HS-27A (cell line): ENCODE data around the gene MYRF.
A peak's percentile ranks its signal among the peaks of the same experiment; 100 is the strongest.

ENCODE experiments used
- DNase-seq: peaks from one replicate; pipeline ENCODE4 v3.0.0-alpha.2; 2012; ENCODE audit warnings: low read depth, missing footprints

The MYRF gene

GRCh38 chr11:61776561-61777075 lies 24.2 kb downstream of the MYRF start:
- no peak for DNase-seq

GRCh38 chr11:61777234-61778090 lies 25.0 kb downstream of the MYRF start:
- DNase-seq, result no peak

DNA sequence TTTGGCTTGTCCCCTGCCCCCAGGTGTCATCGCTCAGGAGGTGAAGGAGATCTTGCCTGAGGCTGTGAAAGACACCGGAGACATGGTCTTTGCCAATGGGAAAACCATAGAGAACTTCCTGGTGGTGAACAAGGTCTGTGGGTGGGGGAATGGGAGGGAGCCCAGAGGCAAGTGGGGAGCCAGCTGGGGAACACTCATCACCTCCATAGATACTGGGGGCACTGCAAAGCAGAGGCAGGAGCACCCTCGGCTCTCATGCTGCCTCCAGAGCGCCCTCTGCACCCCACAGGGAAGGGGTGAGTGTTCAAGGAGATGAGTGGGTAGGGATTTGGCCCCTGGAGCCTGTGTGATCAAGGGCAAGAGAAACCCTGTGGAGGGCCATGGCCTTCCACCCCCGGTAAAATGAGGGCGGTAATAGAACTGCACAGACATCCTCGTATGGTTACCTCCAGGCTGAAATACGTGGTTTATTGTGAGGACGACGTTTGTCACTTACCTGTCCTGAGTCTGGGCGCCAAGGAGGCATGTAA lies 26.0 kb downstream of the MYRF start:
- no peak for DNase-seq

GRCh38 chr11:61778920-61779650 lies 26.6 kb downstream of the MYRF start:
- DNase-seq, result no peak

DNA sequence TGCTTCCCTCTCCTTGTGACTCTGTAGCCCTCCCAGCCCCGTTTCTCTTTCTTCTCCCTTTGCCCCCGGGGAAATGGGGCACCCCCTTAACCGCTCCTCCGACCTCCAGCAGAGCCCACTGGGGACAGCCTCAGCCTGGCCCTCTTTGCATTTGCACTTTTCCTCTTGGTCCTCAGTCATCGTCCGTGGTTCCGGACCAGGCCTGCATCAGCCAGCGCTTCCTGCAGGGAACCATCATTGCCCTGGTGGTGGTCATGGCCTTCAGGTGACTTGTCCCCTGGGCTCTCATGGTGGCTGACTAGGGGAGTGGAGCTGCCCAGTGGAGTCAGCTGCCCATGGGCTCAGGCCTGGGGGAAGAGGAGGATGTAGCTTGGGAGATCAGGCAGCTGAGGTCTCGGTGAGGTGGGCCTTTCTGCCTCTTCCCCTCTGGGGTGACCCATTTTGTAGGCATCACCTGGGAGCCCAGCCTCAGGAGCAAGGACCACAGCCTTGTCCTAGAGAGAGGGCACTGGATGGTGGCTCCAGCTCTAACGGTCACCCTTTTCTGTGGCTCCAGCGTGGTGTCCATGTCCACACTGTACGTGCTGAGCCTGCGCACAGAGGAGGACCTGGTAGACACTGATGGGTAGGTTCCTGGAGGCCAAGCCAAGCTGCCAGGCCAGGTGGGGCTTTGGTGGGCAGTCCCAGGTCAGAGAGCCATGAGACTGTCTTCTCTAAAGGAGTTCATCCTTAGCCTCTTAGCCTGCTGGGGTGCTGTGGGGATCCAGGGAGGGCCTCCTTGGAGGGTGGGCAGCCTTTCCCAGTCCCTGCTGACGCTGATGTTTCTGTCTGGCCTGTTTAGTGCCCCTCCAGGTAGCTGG lies 27.5 kb downstream of the MYRF start:
- no peak for DNase-seq

DNA sequence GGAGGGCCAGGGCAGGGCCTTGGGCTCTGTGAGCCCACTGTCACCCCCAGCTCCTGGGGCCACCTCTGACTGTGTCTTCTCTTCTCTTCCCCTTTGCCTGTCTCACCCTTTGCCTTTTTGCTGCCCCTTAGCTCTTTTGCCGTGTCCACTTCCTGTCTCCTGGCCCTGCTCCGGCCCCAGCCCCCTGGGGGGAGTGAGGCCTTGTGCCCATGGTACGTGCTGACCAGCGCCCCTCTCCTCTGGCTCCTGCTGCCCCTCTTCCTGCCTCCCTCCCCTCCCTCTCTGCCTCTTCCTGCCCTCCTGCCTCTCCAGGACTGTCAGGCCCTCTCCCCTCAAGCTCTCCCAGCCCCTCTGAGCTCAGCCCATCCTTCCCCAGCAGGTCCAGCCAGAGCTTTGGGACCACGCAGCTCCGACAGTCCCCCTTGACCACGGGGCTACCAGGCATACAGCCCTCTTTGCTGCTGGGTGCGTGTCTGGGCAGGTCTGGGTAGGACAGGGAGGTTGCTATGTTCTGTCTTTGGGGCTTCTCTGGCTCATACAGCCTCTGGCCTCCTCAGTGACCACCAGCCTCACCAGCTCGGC lies 28.2 kb downstream of the MYRF start:
- DNase-seq, result no peak

GRCh38 chr11:61781585-61781984 lies 29.1 kb downstream of the MYRF start:
- no peak for DNase-seq

- no peak for DNase-seq
Measured at GRCh38 chr11:61782299-61782698, 29.9 kb downstream of the MYRF start.

DNA sequence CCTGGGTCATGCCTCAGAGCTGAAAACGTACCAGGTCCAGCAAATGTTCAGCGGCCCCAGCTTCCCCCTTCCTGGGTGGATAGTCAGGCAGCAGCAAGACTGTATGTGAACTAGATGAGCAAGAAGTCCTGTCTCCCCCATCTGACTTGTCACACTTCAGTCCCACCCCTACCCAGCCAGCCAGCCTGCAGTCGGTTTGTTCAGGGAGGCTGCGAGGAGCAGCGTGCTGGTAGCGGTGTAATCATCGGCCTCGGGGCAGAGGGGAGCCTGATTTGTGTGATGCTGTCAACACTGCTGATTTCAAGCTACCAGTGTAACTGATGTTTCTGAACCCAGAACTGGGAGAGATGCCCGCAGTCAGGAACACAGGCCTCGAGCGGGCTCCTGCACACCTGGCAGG lies 30.4 kb downstream of the MYRF start:
- DNase-seq, result no peak

GRCh38 chr11:61783717-61784505 lies 31.5 kb downstream of the MYRF start:
- no peak for DNase-seq

DNA sequence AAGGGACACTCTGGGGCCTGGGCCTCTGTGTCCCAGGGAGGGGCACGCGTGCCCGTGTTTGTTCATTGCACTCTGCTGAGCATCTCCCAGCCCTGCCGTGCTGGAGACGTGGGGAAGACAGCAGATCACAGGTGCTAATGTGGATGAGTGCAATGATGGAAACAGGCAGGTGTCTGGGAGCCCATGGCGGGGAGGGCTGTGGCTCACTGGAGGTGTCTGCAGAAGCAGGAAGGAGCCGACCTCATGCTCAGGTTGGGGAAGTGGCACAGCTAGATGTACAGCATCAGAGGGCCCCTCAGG lies 32.0 kb downstream of the MYRF start:
- no peak for DNase-seq

DNA sequence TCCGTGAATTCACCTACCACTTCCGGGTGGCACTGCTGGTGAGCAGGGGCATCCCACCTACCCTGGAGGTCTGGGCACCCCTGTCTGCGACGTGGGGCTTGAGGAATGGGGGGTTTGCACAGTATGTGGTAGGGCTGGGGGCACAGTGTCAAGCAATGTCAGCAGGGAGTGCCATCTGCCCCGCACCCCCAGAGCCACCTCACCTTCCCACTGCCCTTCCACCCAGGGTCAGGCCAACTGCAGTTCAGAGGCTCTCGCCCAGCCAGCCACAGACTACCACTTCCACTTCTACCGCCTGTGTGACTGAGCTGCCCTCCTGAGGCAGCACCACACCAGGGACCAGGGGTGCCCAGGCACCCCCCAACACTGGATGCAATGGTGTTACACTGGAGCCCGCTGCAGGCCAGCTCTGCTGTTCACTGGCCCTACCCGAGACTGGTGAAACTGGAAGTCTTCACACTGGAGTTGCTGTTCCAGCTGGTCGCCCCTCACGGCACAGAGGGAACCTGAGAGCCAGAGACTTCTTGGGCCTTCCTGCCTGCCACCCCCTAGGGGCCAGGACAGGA lies 33.5 kb downstream of the MYRF start:
- no peak for DNase-seq

GRCh38 chr11:61787928-61788491 lies 35.6 kb downstream of the MYRF start:
- DNase-seq, result no peak

DNA sequence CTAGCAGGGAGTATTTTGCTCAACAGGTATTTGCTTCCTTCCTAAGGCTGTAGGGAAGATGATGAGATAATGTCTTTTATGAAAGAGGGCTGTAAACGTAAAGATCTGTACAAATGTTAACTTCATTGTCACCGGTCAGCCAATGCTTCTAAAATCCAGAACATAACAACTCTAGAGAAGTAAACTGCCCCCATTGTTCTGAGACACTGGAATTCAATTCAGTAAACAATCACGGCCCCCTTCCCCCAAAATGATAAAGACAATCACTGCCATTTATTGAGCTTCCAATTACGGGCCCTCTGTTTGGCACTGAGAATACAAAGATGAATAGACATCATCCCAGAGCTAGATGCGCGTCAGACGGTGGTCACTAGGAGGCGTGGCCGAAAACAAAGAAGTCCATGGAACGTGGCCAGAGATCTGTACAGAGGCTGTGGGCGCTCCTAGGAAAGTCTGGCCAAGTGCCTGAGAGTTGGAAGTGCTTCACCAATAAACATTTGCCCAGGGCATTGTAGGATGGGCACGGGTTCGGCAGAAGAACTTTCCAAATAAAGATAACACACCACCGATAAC lies 39.4 kb downstream of the MYRF start:
- DNase-seq, result peak; percentile 64

DNA sequence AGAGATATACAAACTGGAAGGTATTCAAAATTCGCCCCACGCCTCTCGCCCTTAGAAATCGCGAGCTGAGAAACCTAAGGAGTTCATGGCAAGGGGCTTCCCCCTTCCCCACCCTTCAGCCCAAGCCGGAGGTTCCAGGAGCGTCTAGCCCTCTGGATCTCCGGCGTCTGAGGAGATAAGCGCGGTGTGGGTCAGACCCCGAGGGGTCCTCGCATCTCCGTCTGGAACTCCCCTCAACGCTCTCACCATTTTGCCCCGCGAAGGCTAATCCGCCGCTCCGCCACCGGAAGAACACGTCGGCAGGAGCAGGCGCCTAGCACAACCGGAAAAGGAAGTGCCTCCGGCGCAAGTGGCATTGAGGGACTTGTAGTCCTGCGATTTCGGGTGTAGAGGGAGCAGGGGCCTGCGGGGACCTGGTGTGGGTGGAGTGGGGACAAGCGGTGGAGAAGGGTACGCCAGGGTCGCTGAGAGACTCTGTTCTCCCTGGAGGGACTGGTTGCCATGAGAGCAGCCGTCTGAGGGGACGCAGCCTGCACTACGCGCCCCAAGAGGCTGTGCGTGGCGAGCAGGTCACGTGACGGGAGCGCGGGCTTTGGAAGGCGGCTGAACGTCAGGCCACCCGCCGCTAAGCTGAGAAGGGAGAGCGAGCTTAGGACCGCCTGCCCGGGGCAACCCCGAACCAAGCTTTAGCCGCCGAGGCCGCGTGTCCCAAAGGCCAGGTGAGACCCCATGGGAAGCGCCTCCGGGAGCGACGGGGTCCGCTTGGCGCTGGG lies 40.1 kb downstream of the MYRF start, which contains the start of the genes FEN1 and TMEM258:
TSS of gene FEN1 (plus strand) at position 602 of the 773 bp plus-strand sequence. CDS start 2,451 bp downstream, outside the sequence.
TSS of gene TMEM258 (minus strand) at position 290 of the 773 bp plus-strand sequence. CDS start at position 249, 41 bp downstream.
- DNase-seq, result peak; percentile 88

- no peak for DNase-seq
Measured at GRCh38 chr11:61793083-61793828, 40.8 kb downstream of the MYRF start.

DNA sequence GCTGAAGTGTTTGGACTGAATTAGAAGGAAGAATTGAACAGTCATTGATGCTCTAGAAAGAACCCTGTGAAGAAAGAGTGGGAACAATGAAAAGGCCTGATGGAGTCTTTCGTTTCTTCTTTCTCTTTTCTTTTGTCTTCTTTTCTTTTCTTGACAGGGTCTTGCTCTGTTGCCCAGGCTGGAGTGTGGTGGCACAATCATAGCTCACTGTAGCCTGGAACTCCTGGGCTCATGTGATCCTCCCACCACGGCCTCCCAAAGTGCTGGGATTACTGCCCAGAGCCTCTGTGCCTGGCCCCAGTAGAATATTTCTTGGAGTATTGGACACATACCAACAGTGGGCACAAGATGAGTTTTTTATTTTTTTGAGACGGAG lies 41.4 kb downstream of the MYRF start:
- DNase-seq, result no peak

DNA sequence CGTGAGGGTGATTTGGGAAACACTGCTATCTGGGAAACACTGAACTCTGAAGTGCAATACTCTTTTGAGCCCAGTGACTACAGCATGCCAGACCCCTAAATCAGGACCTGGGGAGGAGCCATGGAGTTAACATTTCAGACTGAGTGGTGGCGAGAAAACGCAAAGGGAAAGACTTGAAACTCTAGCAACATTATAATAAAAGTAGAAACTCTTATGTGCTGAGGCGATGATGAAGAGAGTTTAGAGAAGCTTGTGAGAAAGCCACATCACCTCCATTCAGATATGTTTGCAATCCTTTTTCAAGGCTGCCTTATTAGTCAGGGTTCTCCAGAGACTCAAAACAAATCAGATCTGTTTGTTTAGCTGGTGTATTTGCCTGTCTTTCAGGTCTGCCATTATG lies 42.1 kb downstream of the MYRF start:
- DNase-seq, result no peak
